ENCODE measurements around the gene NCOA6. TPM values are rescaled to one million over a fixed set of nuclear protein-coding genes. Genes with fewer than 3 reads are reported as not detected.

The NCOA6 gene
- 10 to 100 TPM; 11.6 to 21.8 (median 18.1) TPM for total RNA-seq

- Histone ChIP-seq H3K27me3 (peaks cover 0 to 2% (median 0%) of the 10 kb centered on the region in 4 donors), H3K36me3 (no peaks in the 10 kb centered on the region), H3K9me3 (no peaks in the 10 kb centered on the region), H3K4me1 (peaks cover 14 to 45% (median 18%) of the 10 kb centered on the region in 3 donors), H3K4me3 (peak within 1 kb of the TSS; percentile 65 to 99 (median 93)), H3K27ac (peak within 1 kb of the TSS; percentile 93 to 98 (median 98))
- 31 to 40% methylated on average over 7 to 11 of the region's 52 CpGs for WGBS, 2 donors
- TF ChIP-seq, protein P1, sequence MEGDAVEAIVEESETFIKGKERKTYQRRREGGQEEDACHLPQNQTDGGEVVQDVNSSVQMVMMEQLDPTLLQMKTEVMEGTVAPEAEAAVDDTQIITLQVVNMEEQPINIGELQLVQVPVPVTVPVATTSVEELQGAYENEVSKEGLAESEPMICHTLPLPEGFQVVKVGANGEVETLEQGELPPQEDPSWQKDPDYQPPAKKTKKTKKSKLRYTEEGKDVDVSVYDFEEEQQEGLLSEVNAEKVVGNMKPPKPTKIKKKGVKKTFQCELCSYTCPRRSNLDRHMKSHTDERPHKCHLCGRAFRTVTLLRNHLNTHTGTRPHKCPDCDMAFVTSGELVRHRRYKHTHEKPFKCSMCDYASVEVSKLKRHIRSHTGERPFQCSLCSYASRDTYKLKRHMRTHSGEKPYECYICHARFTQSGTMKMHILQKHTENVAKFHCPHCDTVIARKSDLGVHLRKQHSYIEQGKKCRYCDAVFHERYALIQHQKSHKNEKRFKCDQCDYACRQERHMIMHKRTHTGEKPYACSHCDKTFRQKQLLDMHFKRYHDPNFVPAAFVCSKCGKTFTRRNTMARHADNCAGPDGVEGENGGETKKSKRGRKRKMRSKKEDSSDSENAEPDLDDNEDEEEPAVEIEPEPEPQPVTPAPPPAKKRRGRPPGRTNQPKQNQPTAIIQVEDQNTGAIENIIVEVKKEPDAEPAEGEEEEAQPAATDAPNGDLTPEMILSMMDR (IDR thresholded peaks at IDR 0.05): no peak
- peak in 1 of 4 donors; percentile 13 for TF ChIP-seq POLR2A (IDR thresholded peaks at IDR 0.05)
- intact Hi-C loops (cut with DNase I): no loop called here
- DNase-seq: peak; percentile 51
Observed at GRCh38 chr20:34825530-34826362, at the start of gene NCOA6. Gene NCOA6, minus strand, starts transcription at chr20:34825651. Its CDS starts 43,296 bp downstream, at chr20:34782355.

- Histone ChIP-seq H3K4me3 (no peak overlapping the region), H3K27ac (peak overlapping the region in 3 of 4 donors; percentile 64 to 94 (median 90)), H3K36me3 (no peaks in the 10 kb centered on the region), H3K4me1 (peaks cover 16 to 71% (median 37%) of the 10 kb centered on the region in 3 donors), H3K9me3 (no peaks in the 10 kb centered on the region), H3K27me3 (no peaks in the 10 kb centered on the region)
- TF ChIP-seq, protein P1 (IDR thresholded peaks at IDR 0.05): peak; percentile 68 to 97 (median 92)
- no peak for TF ChIP-seq POLR2A (IDR thresholded peaks at IDR 0.05)
- intact Hi-C loops (cut with DNase I): loop anchor here (5.0 to 10.0 kb wide), 2 partner anchors 83 to 221 kb away; partner anchors contain the start of genes GSS, MYH7B and TRPC4AP
- 19 to 28% methylated on average over 2 of the region's 2 CpGs for WGBS, 2 donors
- DNase-seq: peak; percentile 21
Observed at GRCh38 chr20:34874094-34874654, 48.7 kb upstream of the NCOA6 start.

- H3K36me3 ChIP-seq: no peaks in the 10 kb centered on the region
- 35 to 54% methylated on average over 3 of the region's 3 CpGs for WGBS, 2 donors
- intact Hi-C loops (cut with DNase I): loop anchor here (5.0 to 10.0 kb wide), 2 partner anchors 84 to 221 kb away; partner anchors contain the start of genes GSS, MYH7B and TRPC4AP
- H3K27me3 ChIP-seq: no peaks in the 10 kb centered on the region
- peak overlapping the region in 1 of 4 donors; percentile 54 for H3K4me3 ChIP-seq
- TF ChIP-seq POLR2A (IDR thresholded peaks at IDR 0.05): no peak
- TF ChIP-seq, protein P1 (IDR thresholded peaks at IDR 0.05): no peak
- H3K9me3 ChIP-seq: no peaks in the 10 kb centered on the region
- peak overlapping the region in 2 of 4 donors; percentile 90 to 94 for H3K27ac ChIP-seq
- no peak for DNase-seq
- H3K4me1 ChIP-seq: peaks cover 16 to 71% (median 37%) of the 10 kb centered on the region in 3 donors
Observed at GRCh38 chr20:34873583-34874093, 48.2 kb upstream of the NCOA6 start.

DNA sequence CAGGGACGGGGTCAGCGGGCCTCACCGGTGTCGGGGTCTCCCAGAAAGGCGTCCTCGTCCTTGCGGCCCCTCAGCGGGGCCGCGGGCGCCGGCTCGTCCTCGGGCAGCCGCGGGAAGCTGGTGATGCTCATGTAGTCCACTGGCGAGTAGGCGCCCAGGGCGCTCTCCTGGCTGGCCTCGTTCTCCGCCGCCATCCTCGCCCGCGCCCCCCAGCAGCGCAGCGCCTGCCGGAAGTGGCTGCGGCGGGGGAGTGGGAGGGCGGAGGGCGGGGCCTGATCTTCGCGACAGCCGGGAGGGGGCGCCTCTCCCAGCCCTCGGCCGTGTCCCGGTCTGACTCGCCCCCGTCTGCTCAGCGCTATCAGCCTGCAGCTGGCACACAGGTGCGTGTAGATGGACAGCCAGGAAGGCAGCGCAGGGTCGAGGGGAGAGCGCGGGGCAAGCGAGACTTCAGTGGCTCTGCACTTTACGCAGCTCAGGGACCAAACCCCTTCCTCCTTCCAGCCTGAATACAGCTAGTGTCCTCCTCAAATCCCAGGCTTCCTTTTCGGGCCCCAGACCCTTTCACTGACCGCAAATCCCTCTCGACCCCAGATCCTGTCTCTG, 47.3 kb upstream of the NCOA6 start, which contains the start of gene GGT7:
TSS of gene GGT7 (minus strand) at position 235 of the 603 bp plus-strand sequence. CDS start at position 194, 41 bp downstream.
- Histone ChIP-seq H3K4me1 (peaks cover 13 to 62% (median 32%) of the 10 kb centered on the region in 3 donors), H3K4me3 (peak within 1 kb of the TSS; percentile 52 to 89 (median 64)), H3K27me3 (no peaks in the 10 kb centered on the region), H3K9me3 (no peaks in the 10 kb centered on the region), H3K27ac (peak within 1 kb of the TSS; percentile 31 to 79 (median 72)), H3K36me3 (no peaks in the 10 kb centered on the region)
- TF ChIP-seq POLR2A (IDR thresholded peaks at IDR 0.05): peak in 2 of 4 donors; percentile 15 to 32
- TF ChIP-seq, protein P1 (IDR thresholded peaks at IDR 0.05): peak; percentile 60 to 74 (median 71)
- intact Hi-C loops (cut with DNase I): loop anchor here (5.0 to 10.0 kb wide), 2 partner anchors 85 to 222 kb away; partner anchors contain the start of genes GSS, MYH7B and TRPC4AP
- WGBS, 2 donors: 1 to 7% methylated on average over 5 to 17 of the region's 52 CpGs
- no peak for DNase-seq

Data from esophagus squamous epithelium (tissue), 5 donors.